ENCODE data around the gene DCAF7. TPM values are rescaled to one million over a fixed set of nuclear protein-coding genes. Genes with fewer than 3 reads are reported as not detected.
A peak's percentile ranks its signal among the peaks of the same experiment; 100 is the strongest.

DCAF7 gene
- total and polyA plus RNA-seq, 2 of the 4 experiments (the other 2 are of a cell fraction): 40.9 to 52.8 TPM

DNA sequence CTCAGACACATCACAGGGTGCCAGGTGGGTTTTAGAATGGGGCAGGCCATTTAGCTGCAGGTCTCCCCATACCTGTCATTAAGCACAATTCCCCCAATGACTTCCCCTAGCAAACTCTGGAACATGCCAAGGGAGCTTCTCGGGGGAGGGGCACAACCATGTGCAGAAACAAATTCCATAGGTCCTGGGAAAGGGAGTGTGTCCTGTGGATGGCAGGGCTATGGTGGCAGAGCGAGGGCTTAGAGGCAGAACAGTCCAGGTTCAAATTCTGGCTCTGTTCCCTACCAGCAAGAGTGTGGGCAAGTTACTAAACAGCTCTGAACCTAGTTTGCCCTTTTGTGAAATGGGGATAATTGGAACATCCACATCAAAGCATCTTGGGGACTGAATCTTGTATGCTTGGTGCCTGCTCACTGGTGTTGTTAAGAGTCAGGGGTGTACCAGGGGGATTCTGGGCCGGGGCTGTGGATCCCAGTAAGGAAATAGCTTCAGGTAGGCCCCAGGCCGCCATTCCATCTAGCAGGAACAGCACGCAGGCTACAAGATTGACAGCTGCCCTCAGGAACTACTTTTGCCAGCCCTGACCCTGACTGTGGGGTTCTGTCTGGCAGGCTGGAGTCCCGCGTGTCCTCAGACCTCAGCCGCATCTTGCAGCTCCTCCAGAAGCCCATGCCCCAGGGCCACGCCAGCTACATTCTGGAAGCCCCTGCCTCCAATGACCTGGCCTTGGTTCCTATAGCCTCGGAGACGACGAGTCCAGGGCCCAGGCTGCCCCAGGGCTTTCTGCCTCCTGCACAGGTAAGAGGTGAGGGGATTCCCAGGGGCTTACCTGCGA is 5.6 kb upstream of the DCAF7 start (continued):
- TF ChIP-seq CHD1 (IDR thresholded peaks at IDR 0.05; ENCODE audit: low read depth, low read length): no peak

DNA sequence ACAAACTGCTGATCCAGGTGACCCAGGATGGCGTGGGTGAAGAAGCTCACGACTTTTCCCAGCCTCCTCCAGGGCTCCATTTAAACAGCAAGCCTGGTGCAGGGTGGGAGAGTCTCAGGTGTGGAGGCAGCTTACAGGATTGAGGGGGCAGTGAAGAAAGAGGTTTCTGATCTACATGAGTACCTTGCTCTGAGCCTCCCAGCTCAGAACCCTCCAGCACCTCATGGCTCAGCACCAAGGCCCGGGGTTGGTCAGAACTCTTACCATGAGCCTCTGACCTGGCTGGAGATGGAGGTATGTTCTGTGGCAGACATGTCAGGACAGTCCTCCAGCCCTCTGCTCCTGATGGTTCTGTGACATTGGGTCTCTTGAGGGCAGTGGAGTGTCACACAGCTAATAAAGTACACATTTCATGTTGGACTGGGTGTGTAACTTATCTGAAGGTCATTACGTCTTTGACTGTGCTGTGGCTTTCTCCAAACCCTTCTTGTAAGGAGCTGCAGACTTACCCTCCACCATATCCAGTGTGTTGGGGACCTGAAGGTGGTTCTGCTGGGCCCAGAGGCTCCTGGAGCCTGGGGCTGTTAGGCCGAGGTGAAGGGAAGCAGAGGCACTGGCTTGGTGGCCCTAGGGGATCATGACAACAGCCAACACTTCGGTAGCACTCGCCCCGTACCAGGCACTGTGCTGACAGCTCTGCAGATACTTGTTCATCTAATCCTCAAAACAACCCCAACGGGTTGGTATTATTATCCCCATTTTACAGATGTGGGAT is 3.8 kb upstream of the DCAF7 start:
- peaks cover 11% of the 10 kb centered on the region for H3K27me3 ChIP-seq (ENCODE audit: control insufficient read depth, insufficient read depth, low read length)
- H4K5ac ChIP-seq (ENCODE audit: low read depth, low read length): no peak overlapping the region
- no TSS peak for BruUV-seq (replicated peaks)
- no peak overlapping the region for H4K8ac ChIP-seq (ENCODE audit: low read depth in 2 of 2, low read length in 2 of 2)
- intact Hi-C loops (cut with micrococcal nuclease): no loop called here
- H3K56ac ChIP-seq (ENCODE audit: extremely low read depth, insufficient read depth, low read length): no peak overlapping the region
- H3K4me3 ChIP-seq (ENCODE audit: insufficient read depth, low read depth, low read length): no peak overlapping the region
- ATAC-seq (ENCODE audit: low read depth): no peak
- dilution Hi-C loops (cut with HindIII; ENCODE audit: low sequenced_read_pairs, unreplicated experiment): no loop called here
- H2AK5ac ChIP-seq (ENCODE audit: low read depth, low read length): no peak overlapping the region
- CTCF ChIA-PET: no interaction called here
- peaks cover 8% of the 10 kb centered on the region for H4K20me1 ChIP-seq (ENCODE audit: insufficient read depth, low read length)
- 80% methylated on average over 2 of the region's 9 CpGs; no CpG with 5 or more reads in 1 of the 2 experiments for WGBS, 2 experiments (ENCODE audit: extremely low coverage in 2 of 2, insufficient read length in 1 of 2)
- no peak for TF ChIP-seq CHD1 (IDR thresholded peaks at IDR 0.05; ENCODE audit: low read depth, low read length)
- TF ChIP-seq SMC3 (IDR thresholded peaks at IDR 0.05; ENCODE audit: low read depth, low read length): no peak
- TF ChIP-seq RAD21 (IDR thresholded peaks at IDR 0.05; ENCODE audit: low read length): no peak
- TF ChIP-seq, protein P1, sequence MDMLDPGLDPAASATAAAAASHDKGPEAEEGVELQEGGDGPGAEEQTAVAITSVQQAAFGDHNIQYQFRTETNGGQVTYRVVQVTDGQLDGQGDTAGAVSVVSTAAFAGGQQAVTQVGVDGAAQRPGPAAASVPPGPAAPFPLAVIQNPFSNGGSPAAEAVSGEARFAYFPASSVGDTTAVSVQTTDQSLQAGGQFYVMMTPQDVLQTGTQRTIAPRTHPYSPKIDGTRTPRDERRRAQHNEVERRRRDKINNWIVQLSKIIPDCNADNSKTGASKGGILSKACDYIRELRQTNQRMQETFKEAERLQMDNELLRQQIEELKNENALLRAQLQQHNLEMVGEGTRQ (IDR thresholded peaks at IDR 0.05; ENCODE audit: low read depth, low read length): no peak
- no peak for TF ChIP-seq FOS (IDR thresholded peaks at IDR 0.05; ENCODE audit: low read depth, low read length)
- no peak for TF ChIP-seq RFX5 (IDR thresholded peaks at IDR 0.05; ENCODE audit: low read depth, low read length)
- TF ChIP-seq MXI1 (IDR thresholded peaks at IDR 0.05; ENCODE audit: borderline replicate concordance, low read depth, low read length): no peak
- TF ChIP-seq MAZ (IDR thresholded peaks at IDR 0.05; ENCODE audit: borderline replicate concordance, low read depth, low read length): no peak
- TF ChIP-seq CEBPB (IDR thresholded peaks at IDR 0.05; ENCODE audit: low read depth, low read length): no peak
- no peak for TF ChIP-seq RCOR1 (IDR thresholded peaks at IDR 0.05; ENCODE audit: insufficient replicate concordance, low read length)
- peaks cover 6 to 15% of the 10 kb centered on the region in 2 experiments; a peak in 2 of 4 replicates for H3K79me1 ChIP-seq (ENCODE audit: low read depth in 1 of 2, low read length in 2 of 2)
- H3K4me1 ChIP-seq (ENCODE audit: control insufficient read depth, insufficient read depth, low read length): no peaks in the 10 kb centered on the region
- POLR2A ChIA-PET (ENCODE audit: unreplicated experiment): interaction anchor here (0.7 kb wide), 1 partner anchor 66 kb away, joined by 4 read pairs; no protein-coding TSS in a partner anchor
- H2AK9ac ChIP-seq (replicated peaks; ENCODE audit: low read depth, low read length, poor library complexity): no peak overlapping the region
- H3K14ac ChIP-seq (replicated peaks; ENCODE audit: low read depth, low read length): no peak overlapping the region
- no peak overlapping the region for H3K4me2 ChIP-seq (ENCODE audit: low read depth, low read length)
- H2BK120ac ChIP-seq (ENCODE audit: low read depth, low read length): no peak overlapping the region
- in situ Hi-C loops (cut with MboI; ENCODE audit: low sequenced_read_pairs): no loop called here
- no peaks in the 10 kb centered on the region; the same call in 1 of the 2 replicates for H3K9me1 ChIP-seq (ENCODE audit: insufficient read depth, low read length)
- no peak overlapping the region for H3K27ac ChIP-seq (ENCODE audit: insufficient read depth, low read length)
- H2AFZ ChIP-seq (replicated peaks; ENCODE audit: low read length, poor library complexity): no peak overlapping the region
- H2BK20ac ChIP-seq (ENCODE audit: low read depth, low read length): no peak overlapping the region
- no peak overlapping the region for H2BK5ac ChIP-seq (ENCODE audit: low read depth, low read length, poor library complexity, severe bottlenecking)
- H3K36me3 ChIP-seq (ENCODE audit: control insufficient read depth, insufficient read depth, low read length): no peaks in the 10 kb centered on the region
- DNase-seq: no peak
- no peak overlapping the region for H4K91ac ChIP-seq (ENCODE audit: insufficient read depth, low read depth, low read length)
- no peaks in the 10 kb centered on the region for H3K9me3 ChIP-seq (ENCODE audit: control insufficient read depth, insufficient read depth, low read length)
- H3K18ac ChIP-seq (ENCODE audit: low read depth, low read length): no peak overlapping the region
- 0 out of 2 replicates have a peak overlapping the region, but pooled peaks have one; percentile 15 for H3K23ac ChIP-seq (ENCODE audit: low read depth, low read length)
- no peak overlapping the region for H3K4ac ChIP-seq (ENCODE audit: low read depth, low read length)
- no peak overlapping the region for H2BK15ac ChIP-seq (ENCODE audit: low read depth, low read length)
- H3K9ac ChIP-seq (ENCODE audit: low read depth, low read length): no peak overlapping the region

All from IMR-90 (cell line).